Activated CD8-positive, alpha-beta T cell treated with anti-CD3 and anti-CD28 coated beads, Interleukin-2, amount 10 ng/mL, durations not matched to agents 7 days and 5 days (primary cell): ENCODE results near the gene FYN. TPM values are rescaled to one million over a fixed set of nuclear protein-coding genes. Genes with fewer than 3 reads are reported as not detected.
A peak's percentile ranks its signal among the peaks of the same experiment; 100 is the strongest.
"Not testable (repeated sequence)": the region's sequence is repeated elsewhere in the genome, so short reads cannot be mapped to it uniquely, and the experiment has no call there.

Experiments
- ATAC-seq: fragments of 150-1000 bp; cut with Tn5 transposase; one replicate; pipeline ENCODE4 v1.10.0; 2021; ENCODE audit warnings: moderate library complexity
- CTCF ChIA-PET: fragments of 350-600 bp; sonication (Branson Sonifier 250); formaldehyde crosslinking; loops from one replicate; lab custom pipeline; 2021; ENCODE audit warnings: antibody characterized with exemption; lab: Charles Lee
- POLR2A ChIA-PET: fragments of 350-600 bp; sonication (Branson Sonifier 250); formaldehyde crosslinking; loops from one replicate; lab custom pipeline; 2021; ENCODE audit warnings: antibody characterized with exemption; lab: Charles Lee
- DNase-seq: peaks from one replicate; pipeline ENCODE4 v3.0.0-alpha.2; 2020
- H3K27ac Mint-ChIP-seq: one replicate; pipeline ENCODE4 v1.8.0; 2021; ENCODE audit warnings: mild to moderate bottlenecking, mixed read lengths
- H3K27me3 Mint-ChIP-seq: one replicate; pipeline ENCODE4 v1.8.0; 2021; ENCODE audit warnings: low read depth, mixed read lengths
- H3K36me3 Mint-ChIP-seq: one replicate; pipeline ENCODE4 v1.8.0; 2021; ENCODE audit warnings: low read depth, mixed read lengths
- H3K4me1 Mint-ChIP-seq: one replicate; pipeline ENCODE4 v1.8.0; 2021; ENCODE audit warnings: low read depth, mixed read lengths
- H3K4me3 Mint-ChIP-seq: one replicate; pipeline ENCODE4 v1.8.0; 2021; ENCODE audit warnings: mild to moderate bottlenecking, mixed read lengths
- H3K9me3 Mint-ChIP-seq: one replicate; pipeline ENCODE4 v1.8.0; 2022; ENCODE audit warnings: mixed read lengths; ENCODE audit not compliant: insufficient read depth
- total RNA-seq, 2 experiments: library from RNA; stranded (reverse); gene quantifications; one replicate each; pipeline ENCODE4 v1.2.3, GENCODE V29; 2021

Gene FYN
- 100 to 1,000 TPM; 148 to 154 TPM for total RNA-seq

DNA sequence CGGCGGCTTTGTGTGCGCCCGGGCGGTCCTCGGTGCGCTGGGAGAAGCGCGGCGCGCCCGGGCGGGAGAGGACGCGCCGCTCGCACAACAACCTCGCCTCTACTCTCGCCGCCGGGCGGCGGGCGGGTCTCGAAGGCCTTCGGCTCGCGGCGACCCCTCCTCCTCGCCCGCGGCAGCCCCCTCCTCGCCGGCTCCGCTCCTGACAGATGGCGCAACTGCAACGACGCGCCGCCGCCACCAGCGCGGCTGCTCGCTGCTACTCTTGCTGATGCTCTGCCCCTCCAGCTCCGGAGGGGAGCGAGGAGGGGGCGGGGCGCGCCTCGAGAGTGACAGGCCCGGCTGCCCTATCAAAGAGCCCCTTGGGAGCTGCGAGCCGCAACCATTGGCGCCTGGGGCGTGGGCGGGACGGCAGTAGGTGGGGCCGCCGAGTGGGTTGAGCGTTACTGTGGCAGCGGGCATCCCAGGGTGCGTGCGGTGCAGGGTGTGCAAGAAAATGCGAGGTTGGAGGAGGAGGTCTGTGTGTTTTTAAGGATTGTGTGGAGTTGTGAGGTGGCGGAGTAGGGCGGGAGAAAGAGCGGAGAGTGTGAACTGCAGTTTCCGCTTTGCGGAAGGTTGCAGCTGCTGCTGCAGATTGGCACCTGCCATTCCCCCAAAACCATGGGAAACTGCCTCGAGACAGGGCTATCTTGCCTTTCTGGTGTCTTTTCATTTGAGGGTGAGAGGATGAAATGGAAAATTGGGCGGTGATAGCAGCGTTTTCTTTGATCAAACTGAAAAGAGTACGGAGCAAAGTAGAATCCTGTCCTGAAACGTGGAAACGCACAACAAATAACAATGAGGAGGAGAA lies at the start of gene FYN:
TSS of gene FYN (minus strand) at position 275 of the 847 bp plus-strand sequence. CDS start 153,401 bp downstream, outside the sequence.
- peak; percentile 99 for DNase-seq
- CTCF ChIA-PET, result interaction anchor here (0.6 to 2.0 kb wide), 32 partner anchors 24 to 171 kb away, joined by 3 to 16 read pairs (median 4); no protein-coding TSS in a partner anchor
- POLR2A ChIA-PET, result interaction anchor here (0.5 to 1.5 kb wide), 19 partner anchors 12 to 162 kb away, joined by 3 to 7 read pairs (median 4); no protein-coding TSS in a partner anchor
- Mint-ChIP-seq H3K36me3 (peaks cover 21% of the 10 kb centered on the region), H3K9me3 (no peaks in the 10 kb centered on the region), H3K4me1 (peaks cover 37% of the 10 kb centered on the region), H3K27me3 (no peaks in the 10 kb centered on the region), H3K27ac (peak within 1 kb of the TSS; percentile 95), H3K4me3 (peak within 1 kb of the TSS; percentile 94)
- peak; percentile 86 for ATAC-seq

GRCh38 chr6:111922454-111923297 lies 49.4 kb upstream of the FYN start:
- Mint-ChIP-seq H3K27ac (no peak overlapping the region), H3K4me3 (no peak overlapping the region), H3K27me3 (no peaks in the 10 kb centered on the region), H3K9me3 (no peaks in the 10 kb centered on the region), H3K36me3 (no peaks in the 10 kb centered on the region), H3K4me1 (peaks cover 25% of the 10 kb centered on the region)
- ATAC-seq (no peak), DNase-seq (no peak)
- CTCF ChIA-PET, result no interaction called here
- POLR2A ChIA-PET, result no interaction called here

- no peaks in the 10 kb centered on the region for H3K9me3 Mint-ChIP-seq
- ChIA-PET POLR2A (no interaction called here), CTCF (no interaction called here)
- H3K4me3 Mint-ChIP-seq, result no peak overlapping the region
- H3K27me3 Mint-ChIP-seq, result no peaks in the 10 kb centered on the region
- DNase-seq, result no peak
- ATAC-seq, result no peak
- no peaks in the 10 kb centered on the region for H3K36me3 Mint-ChIP-seq
- H3K27ac Mint-ChIP-seq, result no peak overlapping the region
- peaks cover 25% of the 10 kb centered on the region for H3K4me1 Mint-ChIP-seq
Observed at GRCh38 chr6:111921103-111921502, 47.9 kb upstream of the FYN start.

DNA sequence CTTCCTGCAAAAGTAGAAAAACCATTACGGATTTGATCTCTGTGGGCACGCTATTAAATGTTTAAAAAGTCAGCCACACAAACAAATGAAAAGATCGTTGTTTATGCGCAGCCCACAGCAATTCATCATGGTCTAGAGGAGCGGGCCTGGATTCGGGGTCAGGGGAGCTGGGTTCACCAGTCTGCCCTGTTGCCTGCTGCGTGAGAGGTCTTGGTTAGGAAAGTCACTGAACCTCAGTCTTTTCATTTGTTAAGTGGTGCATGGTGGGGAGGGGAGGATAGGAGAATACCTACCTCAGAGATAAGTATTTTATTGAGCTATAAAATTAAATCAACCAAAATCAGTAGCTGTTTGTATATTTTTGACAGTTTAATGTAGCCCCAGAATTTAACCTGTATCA lies 47.3 kb upstream of the FYN start:
- Mint-ChIP-seq H3K4me3 (no peak overlapping the region), H3K36me3 (no peaks in the 10 kb centered on the region), H3K9me3 (no peaks in the 10 kb centered on the region), H3K27me3 (no peaks in the 10 kb centered on the region), H3K27ac (no peak overlapping the region), H3K4me1 (peaks cover 25% of the 10 kb centered on the region)
- DNase-seq (no peak), ATAC-seq (no peak)
- ChIA-PET POLR2A (no interaction called here), CTCF (interaction anchor here (1.2 kb wide), 1 partner anchor 9 kb away, joined by 4 read pairs; no protein-coding TSS in a partner anchor)

- POLR2A ChIA-PET, result interaction anchor here (1.2 kb wide), 1 partner anchor 45 kb away, joined by 4 read pairs; the partner anchor contains the start of gene FYN
- CTCF ChIA-PET, result no interaction called here
- Mint-ChIP-seq H3K36me3 (no peaks in the 10 kb centered on the region), H3K9me3 (no peaks in the 10 kb centered on the region), H3K27me3 (no peaks in the 10 kb centered on the region), H3K4me1 (peaks cover 16% of the 10 kb centered on the region), H3K4me3 (no peak overlapping the region), H3K27ac (no peak overlapping the region)
- DNase-seq (no peak), ATAC-seq (no peak)
Observed at GRCh38 chr6:111918825-111919224, 45.6 kb upstream of the FYN start.

GRCh38 chr6:111916747-111917146 lies 43.5 kb upstream of the FYN start:
- CTCF ChIA-PET, result no interaction called here
- no peak overlapping the region for H3K27ac Mint-ChIP-seq
- ATAC-seq, result no peak

GRCh38 chr6:111914617-111915016 lies 41.4 kb upstream of the FYN start:
- no peak overlapping the region for H3K4me3 Mint-ChIP-seq
- no peaks in the 10 kb centered on the region for H3K9me3 Mint-ChIP-seq
- no peak overlapping the region for H3K27ac Mint-ChIP-seq
- ChIA-PET POLR2A (no interaction called here), CTCF (interaction anchor here (1.6 kb wide), 1 partner anchor 10 kb away, joined by 3 read pairs; no protein-coding TSS in a partner anchor)
- H3K27me3 Mint-ChIP-seq, result no peaks in the 10 kb centered on the region
- DNase-seq, result no peak
- H3K4me1 Mint-ChIP-seq, result no peaks in the 10 kb centered on the region
- H3K36me3 Mint-ChIP-seq, result no peaks in the 10 kb centered on the region
- no peak for ATAC-seq

More at GRCh38 chr6:111916747-111917146, 43.5 kb upstream of the FYN start:
- no peaks in the 10 kb centered on the region for H3K36me3 Mint-ChIP-seq
- no peaks in the 10 kb centered on the region for H3K27me3 Mint-ChIP-seq
- no peak overlapping the region for H3K4me3 Mint-ChIP-seq
- no peaks in the 10 kb centered on the region for H3K9me3 Mint-ChIP-seq
- POLR2A ChIA-PET, result no interaction called here
- DNase-seq, result no peak
- H3K4me1 Mint-ChIP-seq, result no peaks in the 10 kb centered on the region

DNA sequence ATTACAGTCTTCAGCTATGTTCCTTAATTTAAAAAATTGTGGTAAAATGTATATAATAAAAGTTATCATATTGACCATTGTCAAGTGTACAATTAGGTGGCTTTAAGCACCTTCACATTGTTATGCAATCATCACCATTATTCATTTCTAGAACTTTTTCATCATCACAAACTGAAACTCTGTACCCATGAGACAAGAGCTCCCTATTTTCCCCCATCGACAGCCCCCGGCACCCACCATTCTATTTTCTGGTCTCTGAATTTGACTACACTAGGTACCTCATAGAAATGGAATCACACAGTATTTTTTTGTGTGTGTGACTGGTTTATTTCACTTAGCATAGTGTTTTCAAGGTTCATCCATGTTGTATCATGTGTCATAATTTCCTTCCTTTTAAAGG lies 39.7 kb upstream of the FYN start:
- Mint-ChIP-seq H3K36me3 (no peaks in the 10 kb centered on the region), H3K27ac (no peak overlapping the region), H3K4me1 (no peaks in the 10 kb centered on the region), H3K27me3 (no peaks in the 10 kb centered on the region), H3K4me3 (no peak overlapping the region), H3K9me3 (no peaks in the 10 kb centered on the region)
- DNase-seq (no peak), ATAC-seq (no peak)
- ChIA-PET CTCF (no interaction called here), POLR2A (no interaction called here)

- Mint-ChIP-seq H3K27me3 (no peaks in the 10 kb centered on the region), H3K27ac (no peak overlapping the region), H3K36me3 (no peaks in the 10 kb centered on the region), H3K4me3 (no peak overlapping the region), H3K9me3 (no peaks in the 10 kb centered on the region), H3K4me1 (no peaks in the 10 kb centered on the region)
- POLR2A ChIA-PET, result no interaction called here
- ATAC-seq (no peak), DNase-seq (no peak)
- CTCF ChIA-PET, result interaction anchor here (1.0 to 1.5 kb wide), 3 partner anchors 9 to 38 kb away, joined by 3 to 5 read pairs (median 4); partner anchors contain the start of gene FYN
Observed at GRCh38 chr6:111911428-111911827, 38.2 kb upstream of the FYN start.

DNA sequence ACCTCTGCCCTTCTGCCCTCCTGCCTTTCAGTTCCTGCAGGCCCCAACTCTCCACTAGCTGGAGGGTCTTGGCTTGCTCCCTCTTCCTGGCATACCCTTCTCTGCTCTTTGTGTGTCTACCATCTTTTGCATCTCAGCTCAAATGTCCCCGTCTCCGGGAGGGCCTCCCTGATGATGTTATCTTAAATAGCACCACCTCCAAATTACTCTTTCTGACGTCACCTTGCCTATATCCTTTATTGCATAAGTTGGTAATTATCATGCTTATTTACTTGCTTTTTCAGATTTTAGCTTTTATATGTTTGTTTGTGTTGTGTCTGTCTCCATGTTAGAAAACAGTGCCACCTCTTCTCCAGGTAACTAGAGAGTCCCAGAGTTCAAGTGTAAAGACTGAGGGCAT lies 36.0 kb upstream of the FYN start:
- CTCF ChIA-PET, result no interaction called here
- H3K36me3 Mint-ChIP-seq, result no peaks in the 10 kb centered on the region
- ATAC-seq (no peak), DNase-seq (no peak)
- POLR2A ChIA-PET, result no interaction called here
- H3K9me3 Mint-ChIP-seq, result no peaks in the 10 kb centered on the region
- H3K27me3 Mint-ChIP-seq, result no peaks in the 10 kb centered on the region
- no peaks in the 10 kb centered on the region for H3K4me1 Mint-ChIP-seq
- H3K27ac Mint-ChIP-seq, result no peak overlapping the region
- no peak overlapping the region for H3K4me3 Mint-ChIP-seq

DNA sequence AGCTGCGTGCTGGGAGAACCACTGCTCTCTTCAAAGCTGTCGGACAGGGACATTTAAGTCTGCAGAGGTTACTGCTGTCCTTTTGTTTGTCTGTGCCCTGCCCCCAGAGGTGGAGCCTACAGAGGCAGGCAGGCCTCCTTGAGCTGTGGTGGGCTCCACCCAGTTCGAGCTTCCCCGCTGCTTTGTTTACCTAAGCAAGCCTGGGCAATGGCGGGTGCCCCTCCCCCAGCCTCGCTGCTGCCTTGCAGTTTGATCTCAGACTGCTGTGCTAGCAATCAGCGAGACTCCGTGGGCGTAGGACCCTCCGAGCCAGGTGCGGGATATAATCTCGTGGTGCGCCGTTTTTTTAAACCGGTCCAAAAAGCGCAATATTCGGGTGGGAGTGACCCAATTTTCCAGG lies 35.1 kb upstream of the FYN start:
- POLR2A ChIA-PET, H3K27ac Mint-ChIP-seq, CTCF ChIA-PET, DNase-seq, H3K4me1 Mint-ChIP-seq, ATAC-seq, H3K9me3 Mint-ChIP-seq, H3K27me3 Mint-ChIP-seq, H3K36me3 Mint-ChIP-seq, H3K4me3 Mint-ChIP-seq: not testable (repeated sequence)
